ENCODE measurements around the gene LBR. TPM values are rescaled to one million over a fixed set of nuclear protein-coding genes. Genes with fewer than 3 reads are reported as not detected.

Gene LBR
- total and polyA plus RNA-seq, 2 donors from 2014 or later = 13.1 to 80.2 TPM

DNA sequence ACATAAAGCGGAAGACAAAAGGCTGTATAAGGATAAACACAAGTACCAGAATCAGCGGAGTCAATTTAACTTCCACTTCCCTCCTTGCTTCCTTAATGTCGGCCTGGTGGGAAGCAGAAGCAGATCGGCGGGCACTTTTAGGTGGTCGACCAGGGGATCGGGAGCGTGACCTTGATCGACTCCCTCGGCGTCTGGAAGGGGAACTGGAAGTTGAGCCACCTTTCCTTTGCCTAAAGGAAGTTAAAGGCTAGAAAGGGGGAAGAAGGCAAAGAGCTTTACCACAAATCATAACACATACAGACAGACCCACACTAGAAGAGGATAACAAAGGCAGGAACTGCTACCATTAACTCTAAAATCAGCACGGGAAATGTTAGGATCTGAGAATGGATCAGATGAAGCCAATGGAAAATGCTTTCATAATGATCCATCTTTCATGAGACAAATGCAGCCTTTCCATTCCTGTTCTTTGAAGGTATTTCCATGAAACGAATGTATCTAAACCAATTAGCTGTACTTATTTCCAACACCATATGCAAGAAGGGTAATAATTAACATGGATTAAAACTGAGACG lies 5.7 kb downstream of the LBR start:
- DNase-seq (no peak), FAIRE-seq (no peak)
- TF ChIP-seq, protein P1, sequence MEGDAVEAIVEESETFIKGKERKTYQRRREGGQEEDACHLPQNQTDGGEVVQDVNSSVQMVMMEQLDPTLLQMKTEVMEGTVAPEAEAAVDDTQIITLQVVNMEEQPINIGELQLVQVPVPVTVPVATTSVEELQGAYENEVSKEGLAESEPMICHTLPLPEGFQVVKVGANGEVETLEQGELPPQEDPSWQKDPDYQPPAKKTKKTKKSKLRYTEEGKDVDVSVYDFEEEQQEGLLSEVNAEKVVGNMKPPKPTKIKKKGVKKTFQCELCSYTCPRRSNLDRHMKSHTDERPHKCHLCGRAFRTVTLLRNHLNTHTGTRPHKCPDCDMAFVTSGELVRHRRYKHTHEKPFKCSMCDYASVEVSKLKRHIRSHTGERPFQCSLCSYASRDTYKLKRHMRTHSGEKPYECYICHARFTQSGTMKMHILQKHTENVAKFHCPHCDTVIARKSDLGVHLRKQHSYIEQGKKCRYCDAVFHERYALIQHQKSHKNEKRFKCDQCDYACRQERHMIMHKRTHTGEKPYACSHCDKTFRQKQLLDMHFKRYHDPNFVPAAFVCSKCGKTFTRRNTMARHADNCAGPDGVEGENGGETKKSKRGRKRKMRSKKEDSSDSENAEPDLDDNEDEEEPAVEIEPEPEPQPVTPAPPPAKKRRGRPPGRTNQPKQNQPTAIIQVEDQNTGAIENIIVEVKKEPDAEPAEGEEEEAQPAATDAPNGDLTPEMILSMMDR (IDR thresholded peaks at IDR 0.05; ENCODE audit: borderline replicate concordance, extremely low read depth, insufficient read depth) = no peak
- intact Hi-C loops (cut with DNase I) = no loop called here
- no peak overlapping the region for H3K27ac ChIP-seq (ENCODE audit: low read depth in 2 of 2, low read length in 2 of 2)
- H3K9me3 ChIP-seq (ENCODE audit: control insufficient read depth in 2 of 3, insufficient read depth in 1 of 3, low read length in 3 of 3) = no peaks in the 10 kb centered on the region
- H3K4me1 ChIP-seq (ENCODE audit: control insufficient read depth in 2 of 3, insufficient read depth in 2 of 3, low read depth in 1 of 3, low read length in 3 of 3) = peaks cover 9 to 22% (median 21%) of the 10 kb centered on the region in 3 donors
- H3K4me3 ChIP-seq (ENCODE audit: low read length in 3 of 3) = peak overlapping the region in 1 of 3 donors; percentile 25
- H3K36me3 ChIP-seq (ENCODE audit: control insufficient read depth in 2 of 3, insufficient read depth in 3 of 3, low read length in 3 of 3) = peaks cover 0 to 13% (median 9%) of the 10 kb centered on the region in 3 donors
- peak overlapping the region in 1 of 3 donors; percentile 20 for H3K9ac ChIP-seq (ENCODE audit: low read length in 3 of 3)
- H3K27me3 ChIP-seq (ENCODE audit: control insufficient read depth, insufficient read depth, low read length) = no peaks in the 10 kb centered on the region

DNA sequence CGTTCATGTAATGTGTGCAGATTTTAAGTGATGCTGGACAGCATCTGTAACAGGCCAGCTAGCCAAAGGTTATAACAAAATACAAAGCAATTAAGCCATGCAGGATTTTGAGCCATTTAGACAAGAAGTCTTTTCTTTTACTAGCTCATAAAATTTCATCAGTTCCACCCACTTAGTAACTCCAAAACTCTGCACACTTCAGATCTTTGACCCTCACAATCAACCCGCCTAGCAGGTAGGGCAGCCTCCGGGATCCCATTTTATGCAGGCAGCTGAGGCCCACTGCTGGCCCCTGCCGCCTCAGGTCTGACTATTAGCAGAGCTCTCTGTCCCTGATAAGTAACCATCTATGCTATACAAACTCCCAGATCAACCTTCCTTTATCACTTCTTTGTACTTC lies 9.2 kb downstream of the LBR start:
- TF ChIP-seq, protein P1 (IDR thresholded peaks at IDR 0.05; ENCODE audit: borderline replicate concordance, extremely low read depth, insufficient read depth) = no peak
- DNase-seq (peak in 1 of 5 donors; percentile 52), FAIRE-seq (no peak)
- no peak overlapping the region for H3K27ac ChIP-seq (ENCODE audit: low read depth in 2 of 2, low read length in 2 of 2)
- H3K4me3 ChIP-seq (ENCODE audit: low read length in 3 of 3) = no peak overlapping the region
- peaks cover 4 to 21% (median 16%) of the 10 kb centered on the region in 3 donors for H3K4me1 ChIP-seq (ENCODE audit: control insufficient read depth in 2 of 3, insufficient read depth in 2 of 3, low read depth in 1 of 3, low read length in 3 of 3)
- H3K36me3 ChIP-seq (ENCODE audit: control insufficient read depth in 2 of 3, insufficient read depth in 3 of 3, low read length in 3 of 3) = peaks cover 6 to 25% (median 17%) of the 10 kb centered on the region in 3 donors
- intact Hi-C loops (cut with DNase I) = no loop called here
- H3K9ac ChIP-seq (ENCODE audit: low read length in 3 of 3) = no peak overlapping the region
- H3K9me3 ChIP-seq (ENCODE audit: control insufficient read depth in 2 of 3, insufficient read depth in 1 of 3, low read length in 3 of 3) = no peaks in the 10 kb centered on the region
- no peaks in the 10 kb centered on the region for H3K27me3 ChIP-seq (ENCODE audit: control insufficient read depth, insufficient read depth, low read length)

DNA sequence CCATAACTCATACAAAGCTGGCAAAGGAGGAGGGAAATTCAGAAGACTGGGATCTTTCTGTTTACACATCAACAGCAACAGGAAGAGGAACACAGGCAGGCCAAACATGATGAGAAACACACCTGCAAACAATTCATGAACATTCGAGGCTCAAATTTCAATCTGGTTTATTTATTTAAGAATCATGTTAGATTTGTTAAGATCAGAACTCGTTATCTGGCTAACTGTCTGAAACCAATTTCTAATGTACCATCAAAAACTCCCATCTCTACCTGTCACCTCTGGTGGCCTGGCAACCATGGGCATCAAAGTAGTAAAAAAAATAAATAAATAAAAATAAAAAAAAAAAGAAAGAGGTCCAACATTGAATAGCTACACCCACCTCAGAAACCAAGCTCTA lies 9.8 kb downstream of the LBR start:
- Histone ChIP-seq H3K27me3 (ENCODE audit: control insufficient read depth, insufficient read depth, low read length) (no peaks in the 10 kb centered on the region), H3K36me3 (ENCODE audit: control insufficient read depth in 2 of 3, insufficient read depth in 3 of 3, low read length in 3 of 3) (peaks cover 6 to 25% (median 17%) of the 10 kb centered on the region in 3 donors), H3K4me3 (ENCODE audit: low read length in 3 of 3) (no peak overlapping the region), H3K27ac (ENCODE audit: low read depth in 2 of 2, low read length in 2 of 2) (no peak overlapping the region), H3K4me1 (ENCODE audit: control insufficient read depth in 2 of 3, insufficient read depth in 2 of 3, low read depth in 1 of 3, low read length in 3 of 3) (peaks cover 4 to 17% (median 11%) of the 10 kb centered on the region in 3 donors), H3K9me3 (ENCODE audit: control insufficient read depth in 2 of 3, insufficient read depth in 1 of 3, low read length in 3 of 3) (no peaks in the 10 kb centered on the region), H3K9ac (ENCODE audit: low read length in 3 of 3) (no peak overlapping the region)
- TF ChIP-seq, protein P1 (IDR thresholded peaks at IDR 0.05; ENCODE audit: borderline replicate concordance, extremely low read depth, insufficient read depth) = no peak
- DNase-seq = no peak
- no peak for FAIRE-seq
- intact Hi-C loops (cut with DNase I) = no loop called here
